Urothelium cell line (cell line): ENCODE results near the gene PRPS1.
"Not testable (repeated sequence)": the region's sequence is repeated elsewhere in the genome, so short reads cannot be mapped to it uniquely, and the experiment has no call there.

Experiments used
- DNase-seq: peaks from one replicate; pipeline ENCODE4 v3.0.0; 2011; ENCODE audit warnings: low spot score, mixed read lengths
- FAIRE-seq: peaks from 2 replicates; lab custom pipeline; 2011; peaks lifted over from hg19 to GRCh38; lab: Jason Lieb, UNC

PRPS1 gene

DNA sequence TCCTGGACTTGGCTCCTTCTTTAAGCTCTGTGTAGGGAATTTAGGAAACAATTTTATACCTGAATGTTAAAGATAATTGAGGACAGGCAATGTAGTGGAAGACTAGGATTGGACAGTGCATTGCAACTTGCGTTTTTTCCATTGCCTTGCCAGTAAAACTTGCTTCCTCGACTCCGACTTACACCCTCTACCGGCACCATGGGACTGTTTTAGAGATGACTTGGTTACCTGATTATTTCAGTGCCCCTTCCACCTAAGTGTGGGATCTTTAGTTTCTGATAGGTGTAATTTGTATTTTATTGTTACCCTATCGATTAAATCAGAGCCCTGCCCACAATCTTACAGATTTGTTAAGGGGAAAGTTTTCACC, 1.2 kb downstream of the PRPS1 start:
- no peak for FAIRE-seq
- DNase-seq: peak; percentile 6

DNA sequence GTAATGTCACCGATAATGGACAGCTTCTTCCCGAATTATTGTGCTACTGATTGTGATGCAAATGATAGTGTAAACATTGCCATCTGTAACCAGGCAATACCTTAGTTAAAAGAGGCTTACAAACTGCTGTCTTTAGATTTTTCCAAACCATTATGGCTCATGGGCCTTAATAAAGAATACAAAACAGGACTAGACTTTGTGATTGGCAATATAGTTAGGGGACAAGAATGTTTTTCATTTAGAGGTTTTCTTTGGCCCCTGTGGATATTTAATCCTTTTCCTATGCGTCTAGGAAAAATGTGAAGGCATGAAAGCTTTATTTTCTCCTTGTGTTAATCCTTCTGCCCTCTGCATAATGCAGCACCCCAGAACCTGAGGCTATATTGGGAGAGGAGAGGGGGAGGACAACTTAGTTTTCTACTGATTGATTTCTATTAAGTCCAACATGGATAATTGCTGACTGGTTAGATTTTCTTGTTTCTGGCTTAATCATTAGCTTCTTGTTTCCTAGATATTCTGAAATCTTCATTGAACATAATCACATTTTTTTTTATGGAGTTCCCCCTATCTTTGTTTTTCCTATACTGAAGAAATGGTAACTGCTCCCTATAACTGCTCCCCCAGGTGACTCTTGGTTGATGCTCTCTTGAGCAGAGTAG, 1.9 kb downstream of the PRPS1 start:
- DNase-seq: no peak

DNA sequence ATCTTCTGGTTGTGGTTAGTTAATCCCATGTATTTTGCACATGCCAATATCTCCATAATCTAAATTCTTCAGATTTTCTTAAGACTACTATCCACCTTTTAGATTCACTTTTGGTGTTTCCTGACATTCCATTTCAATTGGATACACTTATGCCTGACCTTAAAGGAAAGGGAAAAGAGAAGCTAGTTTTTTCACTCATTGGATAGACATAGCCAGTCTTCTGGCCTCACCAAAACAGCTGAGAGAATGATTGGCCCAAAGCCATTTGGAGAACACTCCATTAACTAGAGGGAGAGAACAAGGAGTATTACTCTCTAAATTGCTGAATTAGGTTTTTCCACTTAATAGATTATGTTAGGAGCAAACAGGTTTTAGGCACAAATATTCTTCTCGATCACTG, 4.0 kb downstream of the PRPS1 start:
- DNase-seq (no peak), FAIRE-seq (no peak)

More for the DNA sequence above, 1.9 kb downstream of the PRPS1 start:
- FAIRE-seq: no peak

- DNase-seq: no peak
- no peak for FAIRE-seq
Measured at GRCh38 chrX:107646735-107647134, 18.4 kb downstream of the PRPS1 start.

DNA sequence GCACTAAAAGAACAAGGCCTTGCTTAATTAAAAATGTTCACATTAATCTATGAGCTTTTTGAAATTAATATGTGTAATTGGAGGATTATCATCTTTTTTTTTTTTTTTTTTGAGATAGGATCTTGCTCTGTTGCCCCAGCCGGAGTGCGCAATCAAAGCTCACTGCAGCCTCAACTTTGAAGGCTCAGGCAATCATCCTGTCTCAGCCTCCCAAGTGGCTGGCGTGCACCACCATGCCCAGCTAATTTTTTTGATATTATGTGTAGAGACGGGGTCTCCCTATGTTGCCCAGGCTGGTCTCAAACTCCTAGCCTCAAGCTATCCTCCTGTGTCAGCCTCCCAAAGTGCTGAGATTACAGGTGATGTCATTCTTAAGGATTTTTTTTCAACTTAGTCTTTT, 20.0 kb downstream of the PRPS1 start:
- no peak for DNase-seq
- no peak for FAIRE-seq

GRCh38 chrX:107654566-107654871, 26.2 kb downstream of the PRPS1 start:
- FAIRE-seq (no peak), DNase-seq (no peak)

DNA sequence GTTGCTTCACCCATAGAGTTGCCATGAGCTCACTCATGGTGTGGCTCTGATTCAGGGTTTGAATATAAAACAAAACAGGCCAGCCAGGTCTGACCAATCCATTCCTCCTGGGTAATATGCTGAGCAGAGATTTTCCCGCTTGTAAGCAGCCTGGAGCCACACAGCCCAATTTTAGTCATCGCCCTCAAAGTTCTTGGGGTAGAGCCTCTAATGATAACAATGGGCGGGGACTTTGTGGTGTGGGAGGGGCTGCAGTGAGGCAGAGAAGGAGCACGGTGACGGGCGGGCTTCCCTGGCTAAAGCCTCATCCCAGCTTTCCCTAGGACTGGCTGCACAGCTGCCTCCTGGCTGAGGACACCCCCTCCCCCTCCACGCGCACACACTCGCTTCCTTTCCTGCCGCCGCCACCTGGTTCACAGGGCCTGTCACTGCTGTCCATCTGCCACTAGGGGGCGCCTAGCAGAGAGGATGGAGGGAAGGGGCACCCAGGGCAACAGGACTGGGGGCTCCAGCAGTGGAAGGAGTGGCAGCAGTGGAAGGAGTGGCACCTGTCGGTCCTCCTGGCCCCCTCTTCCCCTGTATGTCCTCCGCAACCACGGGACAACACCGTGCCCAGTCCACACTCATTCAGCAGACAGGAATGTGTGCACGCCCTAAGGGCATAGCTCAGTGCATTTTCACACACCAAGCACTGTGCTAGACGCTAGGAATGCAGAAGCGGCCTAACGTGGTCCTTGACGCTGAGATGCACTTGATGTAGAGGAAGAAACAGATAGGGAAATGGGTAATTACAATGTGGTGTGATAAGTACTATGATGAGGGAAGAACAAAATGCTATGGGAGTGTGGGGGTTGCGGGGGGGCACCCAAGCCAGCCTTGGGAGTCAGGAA, 26.8 kb downstream of the PRPS1 start:
- DNase-seq (peak; percentile 23), FAIRE-seq (no peak)

GRCh38 chrX:107656978-107657377, 28.7 kb downstream of the PRPS1 start:
- no peak for DNase-seq
- FAIRE-seq: no peak

DNA sequence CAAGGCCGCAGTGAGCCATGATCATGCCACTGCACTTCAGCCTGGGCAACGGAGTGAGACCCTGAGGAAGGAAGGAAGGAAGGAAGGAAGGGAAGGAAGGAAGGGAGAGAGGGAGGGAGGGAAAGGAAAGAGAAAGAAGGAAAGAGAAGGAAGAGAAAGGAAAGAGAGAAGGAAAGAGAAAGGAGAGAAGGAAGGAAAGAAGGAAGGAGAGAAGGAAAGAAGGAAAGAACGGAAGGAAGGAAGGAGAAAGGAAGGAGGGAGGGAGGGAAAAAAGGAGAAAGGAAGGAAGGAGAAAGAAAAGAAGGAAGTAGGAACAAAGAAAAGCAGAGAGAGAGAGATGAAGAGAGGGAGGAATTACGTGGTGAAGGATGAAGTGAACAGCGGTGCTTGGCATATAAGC, 30.4 kb downstream of the PRPS1 start:
- FAIRE-seq: no peak
- DNase-seq: no peak

DNA sequence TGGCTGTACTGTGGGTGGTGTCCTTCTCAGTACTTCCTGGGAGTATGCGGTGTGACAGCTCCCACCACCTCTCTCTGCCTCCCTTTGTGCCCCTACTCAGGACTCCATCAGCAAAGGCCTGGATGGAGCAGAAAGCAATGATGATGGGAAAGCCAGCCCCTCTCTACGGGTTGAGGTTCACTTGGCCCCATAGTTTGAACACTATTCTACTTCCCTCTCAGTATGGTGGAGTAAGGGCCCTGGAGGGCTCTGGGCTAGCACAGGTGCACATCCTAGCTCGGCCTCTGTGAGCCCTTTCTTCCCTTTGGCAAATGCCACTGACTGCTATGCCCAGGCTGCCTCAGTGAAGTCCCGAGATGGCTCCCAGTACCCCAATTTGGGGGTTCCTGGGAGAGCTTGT, 31.0 kb downstream of the PRPS1 start:
- FAIRE-seq (no peak), DNase-seq (no peak)

DNA sequence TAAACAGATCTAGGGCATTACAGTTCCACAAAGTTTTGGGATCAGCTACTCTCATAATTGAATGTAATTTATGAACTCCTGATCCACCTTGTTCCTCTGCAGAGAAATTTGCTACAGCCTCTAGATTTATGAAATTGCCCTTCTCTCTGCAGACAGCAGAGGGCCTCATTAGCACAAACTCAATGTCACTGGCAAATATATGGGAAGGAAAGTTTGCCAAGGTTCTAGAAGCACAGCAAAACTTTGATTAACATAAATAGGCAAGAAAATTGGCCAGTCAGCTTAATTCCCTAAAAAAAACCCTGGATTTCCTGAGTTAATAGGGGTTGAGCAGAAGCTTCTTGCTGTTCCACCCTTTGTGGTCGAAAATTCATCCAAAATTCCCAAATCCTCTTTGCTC, 31.5 kb downstream of the PRPS1 start:
- DNase-seq (no peak), FAIRE-seq (no peak)

- FAIRE-seq (no peak), DNase-seq (no peak)
Measured at GRCh38 chrX:107662145-107662544, 33.8 kb downstream of the PRPS1 start.

DNA sequence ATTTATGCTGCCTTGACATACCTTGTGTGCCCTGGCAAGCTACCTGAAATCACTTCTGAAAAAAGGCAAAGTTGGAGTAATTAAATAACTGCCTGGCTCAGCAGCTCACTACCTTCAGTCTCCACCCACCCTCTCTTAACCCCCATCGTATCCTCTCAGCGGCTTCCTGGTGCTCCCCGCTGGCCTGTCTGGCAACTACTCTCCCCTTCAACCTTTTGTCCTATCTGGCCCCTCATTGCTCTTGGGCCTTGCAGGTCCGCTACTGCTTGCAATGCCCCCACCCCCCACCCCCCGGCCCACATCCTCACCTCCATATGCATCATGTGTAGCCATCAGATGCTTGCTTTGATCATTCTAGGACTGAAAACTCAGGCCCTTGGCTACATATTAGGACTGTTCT, 34.5 kb downstream of the PRPS1 start:
- DNase-seq (no peak), FAIRE-seq (no peak)

- FAIRE-seq: no peak
Measured at GRCh38 chrX:107666931-107667330, 38.6 kb downstream of the PRPS1 start.

DNA sequence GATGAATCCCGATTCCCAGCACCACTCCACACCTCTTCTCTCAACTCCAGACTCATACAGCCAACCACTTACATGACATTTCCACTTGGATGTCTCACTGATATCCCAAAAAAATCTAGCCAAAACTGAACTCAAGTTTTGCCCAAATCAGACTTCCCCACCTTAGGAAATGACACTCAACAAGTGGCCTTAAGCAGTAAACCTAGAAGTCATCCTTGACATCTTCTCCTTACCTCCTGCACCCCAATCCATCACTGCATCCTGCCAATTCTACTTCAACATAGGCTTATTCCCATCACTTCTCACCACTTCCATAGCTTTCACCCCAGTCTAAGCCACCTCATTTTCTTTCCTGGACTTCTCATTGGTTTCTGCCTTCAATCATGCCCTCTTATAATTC, 39.1 kb downstream of the PRPS1 start:
- FAIRE-seq: no peak
- DNase-seq: no peak

More at GRCh38 chrX:107666931-107667330, 38.6 kb downstream of the PRPS1 start:
- no peak for DNase-seq

DNA sequence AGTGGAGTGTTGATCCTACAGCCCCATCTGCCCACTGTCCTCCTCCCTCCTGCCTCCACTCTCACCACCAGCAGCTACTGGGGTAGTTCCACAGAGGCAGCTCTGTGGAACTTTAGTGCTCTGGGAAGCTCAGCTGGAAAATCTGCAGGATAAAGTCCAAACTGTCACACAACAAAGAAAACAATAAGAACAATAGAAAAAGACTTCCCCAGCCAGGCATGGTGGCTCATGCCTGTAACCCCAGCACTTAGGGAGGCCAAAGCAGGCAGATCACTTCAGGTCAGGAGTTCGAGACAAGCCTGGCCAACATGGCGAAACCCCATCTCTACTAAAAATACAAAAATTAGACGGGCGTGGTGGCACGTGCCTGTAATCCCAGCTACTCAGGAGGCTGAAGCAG, 40.4 kb downstream of the PRPS1 start:
- FAIRE-seq, DNase-seq: not testable (repeated sequence)

DNA sequence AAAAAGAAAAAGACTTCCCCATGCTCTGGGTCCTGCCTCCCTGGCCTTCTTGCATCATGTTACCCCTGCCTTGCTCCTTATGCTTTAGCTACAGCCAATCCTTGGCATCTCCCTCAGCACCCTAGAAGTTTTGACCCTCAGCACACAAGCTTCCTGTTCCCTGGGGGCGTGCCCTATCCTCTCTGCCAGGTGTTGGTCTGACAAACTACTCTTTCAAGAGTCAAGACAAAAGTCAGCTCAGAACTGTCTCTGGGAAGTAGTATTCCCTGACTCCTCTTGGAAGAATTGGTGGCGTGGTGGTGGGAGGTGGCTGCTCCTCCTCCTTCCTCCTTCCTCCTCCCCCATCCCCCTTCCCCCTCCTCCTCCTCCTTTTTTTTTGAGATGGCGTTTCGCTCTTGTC, 41.0 kb downstream of the PRPS1 start:
- DNase-seq (no peak), FAIRE-seq (no peak)

GRCh38 chrX:107669885-107670628, 41.7 kb downstream of the PRPS1 start:
- DNase-seq: no peak
- FAIRE-seq: no peak

- not testable (repeated sequence) for DNase-seq, FAIRE-seq
Measured at GRCh38 chrX:107671256-107671655, 42.9 kb downstream of the PRPS1 start.

DNA sequence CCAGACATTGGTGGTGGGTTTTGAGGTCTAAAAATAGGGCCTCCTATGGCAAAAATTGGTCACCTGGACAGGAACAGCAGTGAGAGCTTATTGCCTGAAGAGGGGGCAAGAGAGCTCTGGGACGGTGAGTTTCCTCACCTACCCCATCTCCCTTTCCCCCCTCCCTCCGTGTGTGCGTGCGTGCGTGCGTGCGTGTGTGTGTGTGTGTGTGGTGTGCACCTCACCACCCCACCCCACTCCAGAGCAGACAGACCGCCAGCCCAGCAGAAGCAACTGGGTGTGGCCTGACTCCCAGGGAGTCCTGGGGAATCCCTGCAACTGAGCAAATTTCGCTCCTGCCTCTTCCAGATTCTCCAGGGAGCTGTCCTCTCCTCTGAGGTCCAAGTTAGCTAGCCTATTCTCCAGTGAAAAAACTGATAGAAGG, 44.7 kb downstream of the PRPS1 start:
- FAIRE-seq (no peak), DNase-seq (peak; percentile 14)

GRCh38 chrX:107673431-107673830, 45.1 kb downstream of the PRPS1 start:
- DNase-seq (no peak), FAIRE-seq (no peak)
